Stimulated activated naive CD4-positive, alpha-beta T cell (primary cell): ENCODE results near the gene CCDC51.
"Not testable (repeated sequence)": the region's sequence is repeated elsewhere in the genome, so short reads cannot be mapped to it uniquely, and the experiment has no call there.

Experiments used
- DNase-seq, 6 experiments: peaks; one replicate each; lab custom pipeline; 2025; lab: John Stamatoyannopoulos, UW

The CCDC51 gene

GRCh38 chr3:48439820-48440589 is at the start of gene CCDC51, which contains the start of gene TMA7:
TSS of gene CCDC51 (minus strand) at chr3:48440119. CDS start at chr3:48435128, 4,991 bp downstream.
TSS of gene TMA7 (plus strand) at chr3:48440257. CDS start at chr3:48440297, 40 bp downstream.
- peak; percentile 92 to 98 (median 95) for DNase-seq

- DNase-seq = no peak
Observed at GRCh38 chr3:48486952-48487351, 47.0 kb upstream of the CCDC51 start.

- not testable (repeated sequence) for DNase-seq
Observed at GRCh38 chr3:48482822-48483221, 42.9 kb upstream of the CCDC51 start.

- not testable (repeated sequence) for DNase-seq
Observed at GRCh38 chr3:48480891-48481290, 41.0 kb upstream of the CCDC51 start.

GRCh38 chr3:48478626-48479555 is 39.0 kb upstream of the CCDC51 start:
- peak; percentile 20 to 90 (median 70) for DNase-seq

- DNase-seq = peak in 1 of 6 experiments; percentile 19
Observed at GRCh38 chr3:48477959-48478520, 38.1 kb upstream of the CCDC51 start.

- no peak for DNase-seq
Observed at GRCh38 chr3:48476426-48477053, 36.6 kb upstream of the CCDC51 start.

GRCh38 chr3:48475188-48475587 is 35.3 kb upstream of the CCDC51 start:
- DNase-seq = no peak

- no peak for DNase-seq
Observed at GRCh38 chr3:48474619-48475018, 34.7 kb upstream of the CCDC51 start.

GRCh38 chr3:48474031-48474430 is 34.1 kb upstream of the CCDC51 start:
- not testable (repeated sequence) for DNase-seq

GRCh38 chr3:48473617-48473952 is 33.7 kb upstream of the CCDC51 start:
- no peak for DNase-seq

- DNase-seq = peak; percentile 85 to 97 (median 94)
Observed at GRCh38 chr3:48472923-48473616, 33.2 kb upstream of the CCDC51 start.

- DNase-seq = no peak
Observed at GRCh38 chr3:48472673-48472922, 32.7 kb upstream of the CCDC51 start.

- no peak for DNase-seq
Observed at GRCh38 chr3:48470286-48470685, 30.4 kb upstream of the CCDC51 start.

GRCh38 chr3:48469046-48469915 is 29.4 kb upstream of the CCDC51 start:
- DNase-seq = no peak

- no peak for DNase-seq
Observed at GRCh38 chr3:48468329-48468731, 28.4 kb upstream of the CCDC51 start.

GRCh38 chr3:48467473-48468267 is 27.8 kb upstream of the CCDC51 start:
- no peak for DNase-seq

GRCh38 chr3:48467110-48467454 is 27.2 kb upstream of the CCDC51 start:
- no peak for DNase-seq

- DNase-seq = peak in 2 of 6 experiments; percentile 14 to 20
Observed at GRCh38 chr3:48466386-48467109, 26.6 kb upstream of the CCDC51 start.
